Muscle of leg (tissue), 11 donors: ENCODE measurements around the gene RB1. TPM values are rescaled to one million over a fixed set of nuclear protein-coding genes. Genes with fewer than 3 reads are reported as not detected.

Experiments
- DNase-seq: peaks from one replicate; pipeline ENCODE4 v3.0.0; 2013
- H3K27ac ChIP-seq: one replicate; pipeline ENCODE4 v1.5.1; 2013; ENCODE audit warnings: mild to moderate bottlenecking, low read length, control low read depth
- H3K27me3 ChIP-seq: one replicate; pipeline ENCODE4 v1.6.1; 2013; ENCODE audit warnings: low read length; ENCODE audit not compliant: control insufficient read depth, insufficient read depth
- H3K36me3 ChIP-seq: one replicate; pipeline ENCODE4 v1.6.1; 2013; ENCODE audit warnings: low read length; ENCODE audit not compliant: control insufficient read depth, insufficient read depth
- H3K4me1 ChIP-seq: one replicate; pipeline ENCODE4 v1.6.1; 2013; ENCODE audit warnings: low read length; ENCODE audit not compliant: control insufficient read depth, insufficient read depth
- H3K4me3 ChIP-seq: one replicate; pipeline ENCODE4 v1.5.1; 2013; ENCODE audit warnings: low read length, control low read depth
- H3K9me3 ChIP-seq: replicated peaks from 2 replicates; pipeline ENCODE4 v1.6.1; 2013; ENCODE audit warnings: low read depth, low read length; ENCODE audit not compliant: control insufficient read depth
- WGBS: methylation state at CpG from one replicate; pipeline ENCODE4 v1.1.5; 2013; ENCODE audit warnings: missing lambda C conversion rate; ENCODE audit not compliant: insufficient coverage; 5-methylcytosine and 5-hydroxymethylcytosine counted together
- polyA plus RNA-seq, 8 donors: library from polyadenylated mRNA; unstranded; fragments of 120-200 nt; gene quantifications; one replicate each; pipeline versions ENCODE4 v1.2.1 to v1.2.3, GENCODE V29; 2013; ENCODE audit warnings: inconsistent platforms in 1 of 8, low replicate concordance in 1 of 8; ENCODE audit not compliant: insufficient read length in 8 of 8, insufficient read depth in 1 of 8
- total RNA-seq: library from RNA; stranded (reverse); fragments of 120-200 nt; gene quantifications from one replicate; pipeline ENCODE4 v1.2.4, GENCODE V29; 2013

The RB1 gene
- total and polyA plus RNA-seq, 9 donors = 45.0 to 60.3 (median 51.8) TPM

DNA sequence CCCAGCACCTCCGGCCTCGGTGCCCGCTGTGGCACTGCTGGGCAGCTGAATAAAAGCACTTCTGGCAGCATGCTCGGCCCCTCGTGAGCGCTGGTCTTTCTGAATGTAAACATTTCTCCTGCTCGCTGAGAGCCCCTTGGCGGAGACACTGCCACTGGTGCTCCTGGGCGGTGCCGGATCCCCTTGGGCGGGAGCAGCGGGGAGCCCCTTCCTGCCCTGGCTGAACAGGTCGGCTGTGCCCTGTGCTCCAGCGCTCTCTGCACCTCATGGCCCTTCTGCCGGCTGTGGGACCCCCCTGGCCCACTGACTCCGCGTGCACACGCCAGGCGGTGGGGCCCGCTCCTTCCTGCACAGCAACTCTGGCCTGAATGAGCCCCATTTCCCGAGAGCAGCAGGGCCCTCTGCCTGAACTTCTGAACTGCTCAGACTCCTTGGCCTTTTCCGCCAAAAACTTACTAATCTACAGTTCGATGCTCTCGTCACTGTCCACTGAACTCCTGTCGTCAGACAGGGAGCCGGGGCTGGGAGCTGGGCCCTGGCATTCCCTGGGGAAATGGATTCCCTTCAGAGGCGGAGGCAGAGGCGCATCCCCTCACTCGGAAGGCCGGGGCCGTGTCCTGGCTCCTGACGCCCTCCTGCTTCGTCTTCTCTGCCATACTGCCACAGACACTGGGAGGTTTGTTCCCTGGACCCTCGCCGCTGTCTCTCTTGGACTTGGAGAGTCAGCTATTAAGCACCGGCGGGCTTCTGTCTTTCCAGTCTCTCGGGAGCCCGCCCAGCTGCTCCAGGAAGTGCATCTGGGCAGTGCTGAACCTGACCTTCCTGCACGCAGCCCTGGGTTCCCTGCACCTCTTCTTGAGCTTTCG lies 14.2 kb downstream of the RB1 start:
- H3K4me3 ChIP-seq = peak overlapping the region; percentile 31
- peak overlapping the region; percentile 29 for H3K27ac ChIP-seq
- peaks cover 12% of the 10 kb centered on the region for H3K4me1 ChIP-seq
- H3K9me3 ChIP-seq = peaks cover 30% of the 10 kb centered on the region
- 49% methylated on average over 38 of the region's 41 CpGs for WGBS
- peaks cover 27% of the 10 kb centered on the region for H3K27me3 ChIP-seq
- peaks cover 14% of the 10 kb centered on the region for H3K36me3 ChIP-seq
- peak; percentile 49 for DNase-seq

DNA sequence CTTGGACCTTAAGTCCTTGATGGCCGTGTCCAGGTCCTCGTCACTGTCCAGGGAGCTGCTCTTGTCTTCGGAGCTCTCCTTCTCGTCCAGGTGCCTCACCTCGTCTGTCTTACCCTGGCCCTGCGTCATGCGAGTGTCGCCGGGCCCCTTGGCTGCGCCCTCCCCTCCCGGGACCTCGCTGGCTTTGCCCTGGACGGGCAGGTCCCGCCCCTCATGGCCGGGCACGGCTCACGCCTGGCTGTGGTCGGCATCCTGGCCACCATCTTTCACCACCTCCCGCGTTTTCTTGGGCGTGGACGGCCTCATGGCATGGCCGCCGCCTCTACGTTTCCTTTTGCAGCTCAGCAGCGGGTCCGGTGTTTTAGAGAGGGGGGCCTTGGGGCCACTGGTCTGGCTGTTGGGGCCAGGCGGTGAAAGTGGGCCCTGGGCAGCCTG lies 14.8 kb downstream of the RB1 start:
- Histone ChIP-seq H3K4me1 (peaks cover 12% of the 10 kb centered on the region), H3K9me3 (peaks cover 32% of the 10 kb centered on the region), H3K27me3 (peaks cover 27% of the 10 kb centered on the region), H3K27ac (no peak overlapping the region), H3K36me3 (peaks cover 14% of the 10 kb centered on the region), H3K4me3 (peak overlapping the region; percentile 31)
- no peak for DNase-seq
- WGBS = 58% methylated on average over 22 of the region's 28 CpGs

GRCh38 chr13:48318821-48319511 lies 15.4 kb downstream of the RB1 start:
- Histone ChIP-seq H3K27ac (no peak overlapping the region), H3K36me3 (peaks cover 14% of the 10 kb centered on the region), H3K4me3 (peak overlapping the region; percentile 31), H3K27me3 (peaks cover 27% of the 10 kb centered on the region), H3K9me3 (peaks cover 32% of the 10 kb centered on the region), H3K4me1 (peaks cover 12% of the 10 kb centered on the region)
- WGBS = 47% methylated on average over 47 of the region's 47 CpGs
- peak; percentile 47 for DNase-seq

GRCh38 chr13:48319531-48320398 lies 16.2 kb downstream of the RB1 start:
- Histone ChIP-seq H3K4me1 (peaks cover 12% of the 10 kb centered on the region), H3K27ac (no peak overlapping the region), H3K4me3 (no peak overlapping the region), H3K9me3 (peaks cover 32% of the 10 kb centered on the region), H3K36me3 (peaks cover 14% of the 10 kb centered on the region), H3K27me3 (peaks cover 27% of the 10 kb centered on the region)
- no peak for DNase-seq
- WGBS = 69% methylated on average over 45 of the region's 48 CpGs

- H3K4me3 ChIP-seq = no peak overlapping the region
- H3K4me1 ChIP-seq = peaks cover 12% of the 10 kb centered on the region
- H3K36me3 ChIP-seq = peaks cover 14% of the 10 kb centered on the region
- H3K9me3 ChIP-seq = peaks cover 32% of the 10 kb centered on the region
- H3K27ac ChIP-seq = no peak overlapping the region
- DNase-seq = no peak
- H3K27me3 ChIP-seq = peaks cover 27% of the 10 kb centered on the region
- WGBS = 73% methylated on average over 11 of the region's 20 CpGs
Measured at GRCh38 chr13:48320399-48320790, 16.8 kb downstream of the RB1 start.

DNA sequence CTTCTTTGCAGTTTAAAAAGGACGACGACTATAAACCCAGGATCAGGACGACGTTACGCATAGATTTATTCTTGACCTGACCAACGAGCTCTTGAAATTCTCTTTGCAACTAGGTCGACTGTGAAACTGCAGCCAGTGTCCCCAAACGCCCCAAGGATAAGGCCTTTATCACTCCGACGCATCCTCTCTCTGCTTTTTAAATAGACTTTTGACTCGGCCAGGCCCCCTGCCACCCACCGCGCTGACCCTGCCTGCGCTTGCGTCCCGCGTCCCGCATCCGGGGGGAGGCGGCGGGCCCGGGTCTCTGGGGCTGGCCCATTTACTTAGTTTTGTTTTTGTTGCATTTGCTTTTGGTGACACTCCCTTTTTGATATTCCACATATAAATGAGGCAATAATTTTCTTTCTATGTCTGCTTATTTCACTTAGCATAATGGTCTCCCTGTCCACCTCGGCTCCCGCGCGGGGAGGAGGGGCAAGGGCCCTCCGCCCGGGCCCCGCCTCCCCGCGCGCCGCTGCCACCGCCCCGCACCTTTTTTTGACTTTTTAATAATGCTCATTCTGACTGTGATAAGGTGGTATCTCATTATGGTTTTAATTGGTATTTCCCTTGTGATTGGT lies 17.4 kb downstream of the RB1 start:
- Histone ChIP-seq H3K9me3 (peaks cover 32% of the 10 kb centered on the region), H3K4me1 (peaks cover 12% of the 10 kb centered on the region), H3K27me3 (peaks cover 27% of the 10 kb centered on the region), H3K36me3 (peaks cover 14% of the 10 kb centered on the region), H3K4me3 (no peak overlapping the region), H3K27ac (no peak overlapping the region)
- 56% methylated on average over 13 of the region's 35 CpGs for WGBS
- no peak for DNase-seq

DNA sequence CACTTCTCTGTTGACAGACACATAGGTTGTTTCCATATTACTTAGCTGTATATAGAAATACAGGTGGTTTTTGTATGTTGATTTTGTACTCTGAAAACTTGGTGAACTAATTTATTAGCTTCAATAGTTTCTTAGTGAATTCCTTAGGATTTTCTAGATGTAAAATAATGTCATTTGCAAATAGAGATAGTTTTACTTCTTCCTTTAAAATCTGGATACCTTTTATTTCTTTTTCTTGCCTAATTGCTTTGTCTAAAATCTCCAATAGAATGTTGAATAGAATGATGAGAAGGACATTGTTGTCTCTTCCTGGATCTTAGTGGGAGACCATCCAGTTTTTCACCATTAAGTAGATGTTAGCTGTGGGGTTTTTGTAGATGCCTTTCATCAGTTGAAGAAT lies 18.7 kb downstream of the RB1 start:
- DNase-seq = no peak
- H3K27ac ChIP-seq = no peak overlapping the region
- peaks cover 27% of the 10 kb centered on the region for H3K27me3 ChIP-seq
- H3K9me3 ChIP-seq = peaks cover 30% of the 10 kb centered on the region
- H3K4me1 ChIP-seq = peaks cover 10% of the 10 kb centered on the region
- no peak overlapping the region for H3K4me3 ChIP-seq
- H3K36me3 ChIP-seq = peaks cover 7% of the 10 kb centered on the region

GRCh38 chr13:48333976-48334375 lies 30.4 kb downstream of the RB1 start:
- Histone ChIP-seq H3K36me3 (peaks cover 2% of the 10 kb centered on the region), H3K9me3 (peaks cover 6% of the 10 kb centered on the region), H3K27ac (no peak overlapping the region), H3K4me1 (no peaks in the 10 kb centered on the region), H3K4me3 (no peak overlapping the region), H3K27me3 (no peaks in the 10 kb centered on the region)
- peak; percentile 1 for DNase-seq
- no CpG with 5 or more reads among the region's 1 CpG for WGBS

DNA sequence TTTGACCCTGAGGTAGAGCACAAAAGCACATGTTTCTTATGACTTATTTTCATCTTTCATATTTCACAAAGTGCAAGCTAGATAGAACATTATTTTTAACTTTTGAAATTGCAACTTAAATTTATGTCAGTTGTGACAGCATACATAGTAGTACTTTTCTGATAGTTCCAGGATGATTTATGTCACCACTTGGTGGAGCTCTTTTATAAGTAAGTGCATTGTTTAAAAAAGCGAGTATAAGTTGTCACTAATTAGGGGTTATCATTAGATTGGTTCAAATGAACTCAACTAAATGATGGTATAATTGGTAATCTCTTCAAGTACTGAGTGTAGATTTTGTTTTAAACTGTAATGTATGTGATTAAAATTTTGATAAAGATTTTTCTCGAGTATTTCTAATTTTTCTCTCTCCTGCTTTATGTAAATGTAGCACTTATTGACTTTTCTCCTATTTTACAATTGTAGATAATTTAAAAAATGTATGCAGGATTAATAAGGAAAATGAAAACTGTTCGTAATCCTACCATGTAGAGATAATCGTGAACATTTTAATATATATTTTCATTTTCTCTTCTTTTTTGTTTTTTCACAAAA lies 31.1 kb downstream of the RB1 start:
- peaks cover 2% of the 10 kb centered on the region for H3K36me3 ChIP-seq
- H3K4me3 ChIP-seq = no peak overlapping the region
- no peak overlapping the region for H3K27ac ChIP-seq
- WGBS = no CpG with 5 or more reads among the region's 4 CpGs
- DNase-seq = peak; percentile 50
- peaks cover 8% of the 10 kb centered on the region for H3K9me3 ChIP-seq
- H3K4me1 ChIP-seq = no peaks in the 10 kb centered on the region
- H3K27me3 ChIP-seq = no peaks in the 10 kb centered on the region
